Measurements from ENCODE around the gene DLG2.

Gene DLG2

DNA sequence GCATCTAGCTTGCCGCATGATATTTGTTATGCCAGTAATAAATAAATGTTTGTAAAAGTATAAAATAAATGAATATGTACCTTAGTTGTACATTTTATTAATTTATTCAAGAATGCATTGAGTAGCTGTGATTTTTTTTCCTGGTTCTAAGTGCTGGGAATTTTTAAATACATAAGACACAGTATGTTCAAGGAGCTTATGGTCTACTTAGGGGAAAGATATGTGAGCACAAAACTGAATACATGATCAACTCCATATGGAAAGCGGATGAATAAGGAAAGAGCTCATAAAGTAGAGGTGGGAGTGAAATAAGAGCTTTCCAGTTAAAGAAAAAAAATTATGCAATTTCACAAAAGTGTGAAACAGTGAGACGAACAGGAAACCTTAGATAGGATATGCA, 1396.7 kb downstream of the DLG2 start:
- Histone ChIP-seq H3K4me1 (ENCODE audit: control insufficient read depth, insufficient read depth, low read length) (peaks cover 8% of the 10 kb centered on the region; the same call in 1 of the 2 replicates), H3K27ac (ENCODE audit: low read depth, low read length) (no peak overlapping the region), H3K36me3 (ENCODE audit: control insufficient read depth, insufficient read depth, low read length) (no peaks in the 10 kb centered on the region), H3K27me3 (ENCODE audit: control insufficient read depth, insufficient read depth, low read length) (no peaks in the 10 kb centered on the region), H3K9ac (ENCODE audit: low read length) (no peak overlapping the region), H3K9me3 (ENCODE audit: control insufficient read depth, insufficient read depth, low read depth, low read length) (no peaks in the 10 kb centered on the region), H3K4me3 (ENCODE audit: low read depth, low read length) (no peak overlapping the region)

GRCh38 chr11:84227970-84228665, 1399.0 kb downstream of the DLG2 start:
- H3K4me1 ChIP-seq (ENCODE audit: control insufficient read depth, insufficient read depth, low read length) = no peaks in the 10 kb centered on the region
- no peak overlapping the region for H3K9ac ChIP-seq (ENCODE audit: low read length)
- no peak overlapping the region for H3K27ac ChIP-seq (ENCODE audit: low read depth, low read length)
- no peaks in the 10 kb centered on the region for H3K36me3 ChIP-seq (ENCODE audit: control insufficient read depth, insufficient read depth, low read length)
- no peaks in the 10 kb centered on the region for H3K27me3 ChIP-seq (ENCODE audit: control insufficient read depth, insufficient read depth, low read length)
- H3K9me3 ChIP-seq (ENCODE audit: control insufficient read depth, insufficient read depth, low read depth, low read length) = no peaks in the 10 kb centered on the region
- no peak overlapping the region for H3K4me3 ChIP-seq (ENCODE audit: low read depth, low read length)

DNA sequence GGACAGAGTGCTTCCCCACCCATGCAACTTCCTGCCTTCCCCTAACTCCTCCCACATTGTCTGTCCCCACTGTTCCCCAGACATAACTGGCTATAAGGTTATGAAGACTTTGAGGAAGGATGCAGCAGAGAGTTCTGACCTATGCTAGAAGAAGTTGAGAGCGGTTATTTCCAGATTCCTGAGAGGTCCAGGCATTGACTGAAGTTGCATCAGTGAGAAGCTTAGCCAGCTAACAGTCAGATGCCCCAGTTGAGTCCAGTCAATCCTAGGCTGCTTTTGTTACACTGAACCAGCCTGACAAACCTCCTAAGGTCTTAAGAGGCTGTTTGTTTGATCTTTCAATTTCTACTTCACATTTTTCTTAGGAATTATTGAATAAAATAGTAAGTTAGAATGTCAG, 1403.1 kb downstream of the DLG2 start:
- Histone ChIP-seq H3K9me3 (ENCODE audit: control insufficient read depth, insufficient read depth, low read depth, low read length) (no peaks in the 10 kb centered on the region), H3K27me3 (ENCODE audit: control insufficient read depth, insufficient read depth, low read length) (no peaks in the 10 kb centered on the region), H3K4me3 (ENCODE audit: low read depth, low read length) (no peak overlapping the region), H3K36me3 (ENCODE audit: control insufficient read depth, insufficient read depth, low read length) (no peaks in the 10 kb centered on the region), H3K9ac (ENCODE audit: low read length) (no peak overlapping the region), H3K27ac (ENCODE audit: low read depth, low read length) (no peak overlapping the region), H3K4me1 (ENCODE audit: control insufficient read depth, insufficient read depth, low read length) (no peaks in the 10 kb centered on the region)

GRCh38 chr11:84218318-84218717, 1408.8 kb downstream of the DLG2 start:
- no peaks in the 10 kb centered on the region for H3K36me3 ChIP-seq (ENCODE audit: control insufficient read depth, insufficient read depth, low read length)
- no peak overlapping the region for H3K9ac ChIP-seq (ENCODE audit: low read length)
- no peak overlapping the region for H3K27ac ChIP-seq (ENCODE audit: low read depth, low read length)
- H3K4me1 ChIP-seq (ENCODE audit: control insufficient read depth, insufficient read depth, low read length) = no peaks in the 10 kb centered on the region
- no peaks in the 10 kb centered on the region for H3K27me3 ChIP-seq (ENCODE audit: control insufficient read depth, insufficient read depth, low read length)
- no peak overlapping the region for H3K4me3 ChIP-seq (ENCODE audit: low read depth, low read length)
- no peaks in the 10 kb centered on the region for H3K9me3 ChIP-seq (ENCODE audit: control insufficient read depth, insufficient read depth, low read depth, low read length)

GRCh38 chr11:84215672-84216071, 1411.5 kb downstream of the DLG2 start:
- Histone ChIP-seq H3K27me3 (ENCODE audit: control insufficient read depth, insufficient read depth, low read length) (no peaks in the 10 kb centered on the region), H3K9ac (ENCODE audit: low read length) (no peak overlapping the region), H3K27ac (ENCODE audit: low read depth, low read length) (no peak overlapping the region), H3K4me3 (ENCODE audit: low read depth, low read length) (no peak overlapping the region), H3K9me3 (ENCODE audit: control insufficient read depth, insufficient read depth, low read depth, low read length) (no peaks in the 10 kb centered on the region), H3K4me1 (ENCODE audit: control insufficient read depth, insufficient read depth, low read length) (no peaks in the 10 kb centered on the region), H3K36me3 (ENCODE audit: control insufficient read depth, insufficient read depth, low read length) (no peaks in the 10 kb centered on the region)

DNA sequence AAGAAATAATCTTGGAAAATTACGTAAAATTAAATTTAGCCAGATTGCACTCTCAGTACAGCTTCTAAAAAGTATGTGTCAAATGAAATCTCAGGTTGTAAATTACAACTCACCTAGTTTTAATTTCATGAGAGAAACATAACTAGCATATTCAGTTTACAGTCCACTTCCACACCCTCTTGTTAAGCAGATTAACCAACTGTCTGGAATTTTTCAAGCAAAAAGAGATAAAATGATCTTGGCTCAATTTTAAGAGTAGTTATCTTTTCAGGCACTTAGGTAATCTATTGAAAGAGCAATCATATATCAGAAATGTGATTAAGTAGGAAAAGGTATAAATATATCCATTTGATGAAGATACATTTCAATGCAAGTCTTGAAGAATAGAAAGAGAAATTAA, 1412.6 kb downstream of the DLG2 start:
- Histone ChIP-seq H3K4me1 (ENCODE audit: control insufficient read depth, insufficient read depth, low read length) (no peaks in the 10 kb centered on the region), H3K36me3 (ENCODE audit: control insufficient read depth, insufficient read depth, low read length) (no peaks in the 10 kb centered on the region), H3K4me3 (ENCODE audit: low read depth, low read length) (no peak overlapping the region), H3K27me3 (ENCODE audit: control insufficient read depth, insufficient read depth, low read length) (no peaks in the 10 kb centered on the region), H3K9ac (ENCODE audit: low read length) (no peak overlapping the region), H3K9me3 (ENCODE audit: control insufficient read depth, insufficient read depth, low read depth, low read length) (no peaks in the 10 kb centered on the region), H3K27ac (ENCODE audit: low read depth, low read length) (no peak overlapping the region)

DNA sequence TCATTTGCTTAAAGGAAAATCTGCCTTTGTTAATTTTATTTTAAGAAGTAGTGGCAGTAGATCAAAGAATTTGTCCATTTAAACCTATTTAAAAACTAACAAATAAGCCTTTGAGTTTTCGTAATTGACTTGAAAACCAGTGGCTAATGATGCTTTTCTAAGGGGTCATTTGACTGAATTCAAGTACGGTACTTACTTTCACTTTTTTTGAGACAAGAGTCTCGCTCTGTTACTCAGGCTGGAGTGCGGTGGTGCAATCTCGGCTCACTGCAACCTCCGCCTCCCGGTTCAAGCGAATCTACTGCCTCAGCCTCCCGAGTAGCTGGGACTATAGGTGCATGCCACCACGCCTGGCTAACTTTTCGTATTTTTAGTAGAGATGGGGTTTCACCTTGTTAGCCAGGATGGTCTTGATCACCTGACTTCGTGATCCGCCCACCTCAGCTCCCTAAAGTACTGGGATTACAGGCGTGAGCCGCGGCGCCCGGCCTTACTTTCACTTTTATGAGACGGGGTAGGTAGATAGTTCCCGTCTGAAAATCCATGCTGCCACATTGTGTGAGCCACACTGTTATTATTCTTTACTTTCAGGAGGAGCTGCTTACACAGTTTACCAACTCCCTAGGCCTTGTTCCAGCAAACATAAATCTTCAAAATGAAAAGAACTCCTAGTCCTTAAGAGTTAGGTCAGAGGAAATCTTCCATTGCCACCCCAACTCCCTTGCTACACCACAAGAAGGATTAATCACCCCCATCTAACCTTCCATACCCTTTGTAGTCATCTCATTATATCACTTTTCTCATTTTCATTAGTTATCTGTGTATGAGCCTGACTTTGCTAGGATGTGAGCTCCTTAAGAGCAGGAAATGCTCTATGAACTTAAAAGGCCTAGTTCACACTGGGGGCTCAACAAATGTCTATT, 1414.4 kb downstream of the DLG2 start:
- Histone ChIP-seq H3K9ac (ENCODE audit: low read length) (no peak overlapping the region), H3K4me3 (ENCODE audit: low read depth, low read length) (no peak overlapping the region), H3K4me1 (ENCODE audit: control insufficient read depth, insufficient read depth, low read length) (no peaks in the 10 kb centered on the region), H3K27ac (ENCODE audit: low read depth, low read length) (no peak overlapping the region), H3K9me3 (ENCODE audit: control insufficient read depth, insufficient read depth, low read depth, low read length) (no peaks in the 10 kb centered on the region), H3K27me3 (ENCODE audit: control insufficient read depth, insufficient read depth, low read length) (no peaks in the 10 kb centered on the region), H3K36me3 (ENCODE audit: control insufficient read depth, insufficient read depth, low read length) (no peaks in the 10 kb centered on the region)

GRCh38 chr11:84211896-84212295, 1415.2 kb downstream of the DLG2 start:
- Histone ChIP-seq H3K4me1 (ENCODE audit: control insufficient read depth, insufficient read depth, low read length) (no peaks in the 10 kb centered on the region), H3K9ac (ENCODE audit: low read length) (no peak overlapping the region), H3K4me3 (ENCODE audit: low read depth, low read length) (no peak overlapping the region), H3K9me3 (ENCODE audit: control insufficient read depth, insufficient read depth, low read depth, low read length) (no peaks in the 10 kb centered on the region), H3K36me3 (ENCODE audit: control insufficient read depth, insufficient read depth, low read length) (no peaks in the 10 kb centered on the region), H3K27me3 (ENCODE audit: control insufficient read depth, insufficient read depth, low read length) (no peaks in the 10 kb centered on the region), H3K27ac (ENCODE audit: low read depth, low read length) (no peak overlapping the region)

- H3K4me3 ChIP-seq (ENCODE audit: low read depth, low read length) = no peak overlapping the region
- peaks cover 14% of the 10 kb centered on the region for H3K9me3 ChIP-seq (ENCODE audit: control insufficient read depth, insufficient read depth, low read depth, low read length)
- no peaks in the 10 kb centered on the region for H3K4me1 ChIP-seq (ENCODE audit: control insufficient read depth, insufficient read depth, low read length)
- no peak overlapping the region for H3K9ac ChIP-seq (ENCODE audit: low read length)
- H3K36me3 ChIP-seq (ENCODE audit: control insufficient read depth, insufficient read depth, low read length) = no peaks in the 10 kb centered on the region
- H3K27ac ChIP-seq (ENCODE audit: low read depth, low read length) = no peak overlapping the region
- H3K27me3 ChIP-seq (ENCODE audit: control insufficient read depth, insufficient read depth, low read length) = no peaks in the 10 kb centered on the region
These were observed 1432.4 kb downstream of the DLG2 start for GRCh38 chr11:84194696-84195095.

DNA sequence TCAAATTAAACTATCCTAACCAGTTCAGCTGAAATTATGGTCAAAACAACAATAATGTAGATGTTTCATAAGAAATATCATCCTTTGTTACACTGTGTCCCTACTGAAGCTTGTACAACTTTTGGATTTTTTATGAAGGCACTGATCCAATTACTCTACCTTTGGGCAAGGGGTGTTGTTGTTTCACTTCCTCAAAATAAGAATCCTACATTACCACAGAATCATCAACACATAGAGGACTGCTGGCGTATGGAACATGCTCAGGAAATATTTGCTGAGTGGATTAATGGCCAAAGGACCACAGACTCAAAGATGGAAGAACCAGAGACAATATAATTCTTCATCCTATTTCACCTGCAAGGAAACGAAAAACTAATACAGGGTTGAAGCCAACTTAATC, 1433.4 kb downstream of the DLG2 start:
- Histone ChIP-seq H3K27me3 (ENCODE audit: control insufficient read depth, insufficient read depth, low read length) (no peaks in the 10 kb centered on the region), H3K9me3 (ENCODE audit: control insufficient read depth, insufficient read depth, low read depth, low read length) (peaks cover 14% of the 10 kb centered on the region), H3K36me3 (ENCODE audit: control insufficient read depth, insufficient read depth, low read length) (no peaks in the 10 kb centered on the region), H3K4me3 (ENCODE audit: low read depth, low read length) (no peak overlapping the region), H3K27ac (ENCODE audit: low read depth, low read length) (no peak overlapping the region), H3K9ac (ENCODE audit: low read length) (no peak overlapping the region), H3K4me1 (ENCODE audit: control insufficient read depth, insufficient read depth, low read length) (no peaks in the 10 kb centered on the region)

- H3K36me3 ChIP-seq (ENCODE audit: control insufficient read depth, insufficient read depth, low read length) = no peaks in the 10 kb centered on the region
- H3K9ac ChIP-seq (ENCODE audit: low read length) = no peak overlapping the region
- H3K4me1 ChIP-seq (ENCODE audit: control insufficient read depth, insufficient read depth, low read length) = no peaks in the 10 kb centered on the region
- H3K27me3 ChIP-seq (ENCODE audit: control insufficient read depth, insufficient read depth, low read length) = no peaks in the 10 kb centered on the region
- no peak overlapping the region for H3K4me3 ChIP-seq (ENCODE audit: low read depth, low read length)
- H3K9me3 ChIP-seq (ENCODE audit: control insufficient read depth, insufficient read depth, low read depth, low read length) = no peaks in the 10 kb centered on the region
- no peak overlapping the region for H3K27ac ChIP-seq (ENCODE audit: low read depth, low read length)
These were observed 1438.6 kb downstream of the DLG2 start for GRCh38 chr11:84188521-84188920.

All from HUES6 (cell line).